GM13977 (cell line): Measurements from ENCODE around the gene H6PD.

Source experiments
- DNase-seq: peaks from one replicate; pipeline ENCODE4 v3.0.0; 2012; ENCODE audit warnings: low spot score
- in situ Hi-C: fragments of 300-500 bp; cut with MboI; formaldehyde crosslinking; loops from one replicate; pipeline ENCODE4 v1.12.0; 2022; ENCODE audit warnings: low sequenced_read_pairs, low pct_unique_long_range_greater_than_20kb, mixed read lengths, inconsistent platforms; ENCODE audit not compliant: unreplicated experiment
- TF ChIP-seq, protein P1 (sequence below): IDR thresholded peaks from 2 replicates; pipeline ENCODE4 v1.5.1; 2012; ENCODE audit warnings: mild to moderate bottlenecking, control low read depth; ENCODE audit not compliant: insufficient read depth; ENCODE audit errors: extremely low read depth, missing control alignments

Gene H6PD

GRCh38 chr1:9197186-9198099 lies 37.1 kb upstream of the H6PD start:
- in situ Hi-C loops: loop anchor here (10.0 kb wide), 2 partner anchors 53 to 83 kb away; no protein-coding TSS in a partner anchor
- DNase-seq: no peak
- TF ChIP-seq, protein P1, sequence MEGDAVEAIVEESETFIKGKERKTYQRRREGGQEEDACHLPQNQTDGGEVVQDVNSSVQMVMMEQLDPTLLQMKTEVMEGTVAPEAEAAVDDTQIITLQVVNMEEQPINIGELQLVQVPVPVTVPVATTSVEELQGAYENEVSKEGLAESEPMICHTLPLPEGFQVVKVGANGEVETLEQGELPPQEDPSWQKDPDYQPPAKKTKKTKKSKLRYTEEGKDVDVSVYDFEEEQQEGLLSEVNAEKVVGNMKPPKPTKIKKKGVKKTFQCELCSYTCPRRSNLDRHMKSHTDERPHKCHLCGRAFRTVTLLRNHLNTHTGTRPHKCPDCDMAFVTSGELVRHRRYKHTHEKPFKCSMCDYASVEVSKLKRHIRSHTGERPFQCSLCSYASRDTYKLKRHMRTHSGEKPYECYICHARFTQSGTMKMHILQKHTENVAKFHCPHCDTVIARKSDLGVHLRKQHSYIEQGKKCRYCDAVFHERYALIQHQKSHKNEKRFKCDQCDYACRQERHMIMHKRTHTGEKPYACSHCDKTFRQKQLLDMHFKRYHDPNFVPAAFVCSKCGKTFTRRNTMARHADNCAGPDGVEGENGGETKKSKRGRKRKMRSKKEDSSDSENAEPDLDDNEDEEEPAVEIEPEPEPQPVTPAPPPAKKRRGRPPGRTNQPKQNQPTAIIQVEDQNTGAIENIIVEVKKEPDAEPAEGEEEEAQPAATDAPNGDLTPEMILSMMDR: no peak

DNA sequence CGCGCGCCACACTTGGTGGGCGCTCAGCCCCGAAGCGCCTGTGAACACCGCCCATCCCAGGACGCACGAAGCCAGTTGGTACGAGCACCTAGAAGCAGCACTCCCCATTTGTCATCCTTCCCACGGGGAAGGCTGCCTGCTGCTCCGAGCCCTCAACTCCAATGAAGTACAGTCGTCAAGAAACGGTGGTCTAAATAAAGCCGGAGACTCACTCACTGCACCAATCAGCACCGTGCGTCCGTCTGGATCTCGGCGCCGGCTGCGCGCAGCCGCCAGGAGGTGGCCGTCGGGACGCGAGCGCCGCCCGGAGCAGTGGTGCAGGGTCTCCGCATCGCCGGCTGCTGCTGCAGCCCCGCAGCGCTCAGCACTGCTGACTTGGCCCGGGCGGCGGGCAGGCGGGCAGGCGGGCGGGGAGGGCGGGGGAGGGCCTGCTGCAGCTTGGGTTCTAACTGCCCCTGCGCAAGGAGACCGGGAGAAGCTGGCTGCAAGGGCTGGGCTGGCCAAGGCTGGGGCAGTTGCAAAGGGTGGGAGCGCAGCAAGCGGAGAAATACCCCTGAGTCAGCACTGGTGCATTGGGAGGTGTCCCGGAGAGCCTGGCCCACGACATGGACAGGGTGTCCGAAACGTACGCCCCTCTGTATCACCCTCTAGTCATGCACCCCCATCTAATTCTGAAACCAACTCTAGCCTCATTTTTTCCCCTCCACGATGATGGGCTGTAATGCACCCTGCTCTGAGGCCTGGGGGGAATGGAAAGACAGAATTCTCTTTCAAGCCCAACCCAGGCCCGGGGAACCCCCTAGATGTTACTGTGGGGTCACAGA lies 35.8 kb upstream of the H6PD start:
- in situ Hi-C loops: loop anchor here (10.0 kb wide), 2 partner anchors 54 to 84 kb away; no protein-coding TSS in a partner anchor
- TF ChIP-seq, protein P1: peak; percentile 25
- DNase-seq: peak; percentile 43

GRCh38 chr1:9200441-9200840 lies 34.1 kb upstream of the H6PD start:
- in situ Hi-C loops: no loop called here
- TF ChIP-seq, protein P1: no peak
- DNase-seq: peak; percentile 45

GRCh38 chr1:9201401-9202239 lies 33.0 kb upstream of the H6PD start:
- no peak for DNase-seq
- TF ChIP-seq, protein P1: no peak
- in situ Hi-C loops: no loop called here

DNA sequence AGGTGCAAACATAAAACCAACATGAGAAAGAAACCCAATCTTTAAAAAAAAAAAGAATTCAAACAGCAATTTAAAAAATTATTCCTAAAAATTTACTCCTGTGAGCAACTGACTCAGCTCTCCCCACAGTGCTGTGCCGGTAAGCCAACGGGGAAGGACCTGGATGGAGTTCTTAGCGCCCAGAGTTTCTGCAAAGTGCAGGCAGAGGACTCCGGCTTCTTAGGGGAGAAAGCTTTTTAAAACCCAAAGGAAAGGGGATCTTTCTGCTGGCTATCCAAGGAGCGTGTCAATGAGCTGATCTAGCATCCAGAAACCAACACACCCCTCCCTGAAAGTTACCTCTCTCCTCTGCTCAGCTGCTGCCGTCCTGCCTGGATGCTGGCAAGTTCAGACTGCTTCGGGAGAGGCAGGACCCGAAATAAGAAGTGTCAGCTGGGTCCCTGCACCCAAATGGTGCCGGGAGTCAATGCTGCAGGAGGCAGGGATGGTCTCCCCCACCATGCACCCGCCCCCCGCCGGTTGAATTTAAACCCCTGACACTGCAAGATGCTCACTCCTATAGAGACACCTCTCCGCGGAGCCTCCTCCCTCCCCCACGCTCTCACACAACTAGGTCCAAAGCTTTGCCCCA lies 32.2 kb upstream of the H6PD start:
- TF ChIP-seq, protein P1: no peak
- in situ Hi-C loops: no loop called here
- no peak for DNase-seq
